UCSD-AML1 (cell line): ENCODE measurements around the gene UBL3.

Experiments used
- DNase-seq: peaks from one replicate; lab custom pipeline; 2025; ENCODE audit not compliant: unreplicated experiment; lab: John Stamatoyannopoulos, UW

UBL3 gene

GRCh38 chr13:29810898-29811297 is 39.5 kb downstream of the UBL3 start:
- no peak for DNase-seq

GRCh38 chr13:29810145-29810742 is 40.2 kb downstream of the UBL3 start:
- DNase-seq: no peak

- no peak for DNase-seq
Observed at GRCh38 chr13:29808264-29808663, 42.2 kb downstream of the UBL3 start.

GRCh38 chr13:29805994-29806979 is 44.1 kb downstream of the UBL3 start:
- no peak for DNase-seq

GRCh38 chr13:29803221-29803620 is 47.2 kb downstream of the UBL3 start:
- DNase-seq: no peak

GRCh38 chr13:29802621-29803020 is 47.8 kb downstream of the UBL3 start:
- DNase-seq: no peak

GRCh38 chr13:29801737-29802305 is 48.6 kb downstream of the UBL3 start:
- peak; percentile 21 for DNase-seq

- DNase-seq: no peak
Observed at GRCh38 chr13:29801102-29801501, 49.3 kb downstream of the UBL3 start.

GRCh38 chr13:29800687-29801086 is 49.7 kb downstream of the UBL3 start:
- no peak for DNase-seq

- DNase-seq: no peak
Observed at GRCh38 chr13:29799041-29799440, 51.4 kb downstream of the UBL3 start.

GRCh38 chr13:29791997-29792780 is 58.2 kb downstream of the UBL3 start:
- no peak for DNase-seq

GRCh38 chr13:29791508-29791907 is 58.9 kb downstream of the UBL3 start:
- DNase-seq: no peak

GRCh38 chr13:29786698-29787097 is 63.7 kb downstream of the UBL3 start:
- DNase-seq: no peak

- no peak for DNase-seq
Observed at GRCh38 chr13:29785978-29786377, 64.4 kb downstream of the UBL3 start.

GRCh38 chr13:29782798-29783197 is 67.6 kb downstream of the UBL3 start:
- no peak for DNase-seq

- no peak for DNase-seq
Observed at GRCh38 chr13:29774830-29775229, 75.6 kb downstream of the UBL3 start.

- DNase-seq: no peak
Observed at GRCh38 chr13:29771247-29771646, 79.2 kb downstream of the UBL3 start.

- no peak for DNase-seq
Observed at GRCh38 chr13:29767006-29767405, 83.4 kb downstream of the UBL3 start.

GRCh38 chr13:29763436-29764180 is 86.8 kb downstream of the UBL3 start:
- no peak for DNase-seq

- no peak for DNase-seq
Observed at GRCh38 chr13:29761815-29762214, 88.6 kb downstream of the UBL3 start.

- no peak for DNase-seq
Observed at GRCh38 chr13:29761160-29761559, 89.3 kb downstream of the UBL3 start.
